C4-2B (cell line): ENCODE results near the gene MICA.
"Not testable (repeated sequence)": the region's sequence is repeated elsewhere in the genome, so short reads cannot be mapped to it uniquely, and the experiment has no call there.

ENCODE experiments used
- H3K27ac ChIP-seq: fragments of 450-650 bp; 2 replicates; pipeline ENCODE4 v1.5.1; 2017
- CTCF ChIP-seq: fragments of 450-650 bp; conservative IDR thresholded peaks from 2 replicates; pipeline ENCODE4 v1.5.1; 2017; ENCODE audit warnings: mild to moderate bottlenecking
- ZFX ChIP-seq: fragments of 450-650 bp; IDR thresholded peaks from 2 replicates; pipeline ENCODE4 v1.6.1; 2017

The MICA gene

GRCh38 chr6:31381666-31382065, 21.7 kb upstream of the MICA start:
- TF ChIP-seq CTCF (no peak), ZFX (no peak)
- H3K27ac ChIP-seq: no peak overlapping the region

GRCh38 chr6:31383149-31383548, 20.2 kb upstream of the MICA start:
- TF ChIP-seq CTCF: no peak
- TF ChIP-seq ZFX: no peak
- no peak overlapping the region for H3K27ac ChIP-seq

GRCh38 chr6:31385041-31385440, 18.4 kb upstream of the MICA start:
- no peak overlapping the region for H3K27ac ChIP-seq
- TF ChIP-seq ZFX (no peak), CTCF (no peak)

- no peak for TF ChIP-seq ZFX
- no peak overlapping the region for H3K27ac ChIP-seq
These were observed 17.3 kb upstream of the MICA start for GRCh38 chr6:31386099-31386498.

GRCh38 chr6:31386977-31387376, 16.4 kb upstream of the MICA start:
- no peak overlapping the region for H3K27ac ChIP-seq
- TF ChIP-seq ZFX (no peak), CTCF (no peak)

- not testable (repeated sequence) for H3K27ac ChIP-seq
These were observed 14.2 kb upstream of the MICA start for GRCh38 chr6:31388916-31389801.

- not testable (repeated sequence) for H3K27ac ChIP-seq
These were observed 13.6 kb upstream of the MICA start for GRCh38 chr6:31389802-31390132.

- TF ChIP-seq CTCF: no peak
- no peak overlapping the region for H3K27ac ChIP-seq
These were observed 9.5 kb upstream of the MICA start for GRCh38 chr6:31393932-31394331.

- no peak for TF ChIP-seq ZFX
- TF ChIP-seq CTCF: no peak
- no peak overlapping the region for H3K27ac ChIP-seq
These were observed 9.0 kb upstream of the MICA start for GRCh38 chr6:31394381-31394780.
